ENCODE results near the gene FGF14.

DNA sequence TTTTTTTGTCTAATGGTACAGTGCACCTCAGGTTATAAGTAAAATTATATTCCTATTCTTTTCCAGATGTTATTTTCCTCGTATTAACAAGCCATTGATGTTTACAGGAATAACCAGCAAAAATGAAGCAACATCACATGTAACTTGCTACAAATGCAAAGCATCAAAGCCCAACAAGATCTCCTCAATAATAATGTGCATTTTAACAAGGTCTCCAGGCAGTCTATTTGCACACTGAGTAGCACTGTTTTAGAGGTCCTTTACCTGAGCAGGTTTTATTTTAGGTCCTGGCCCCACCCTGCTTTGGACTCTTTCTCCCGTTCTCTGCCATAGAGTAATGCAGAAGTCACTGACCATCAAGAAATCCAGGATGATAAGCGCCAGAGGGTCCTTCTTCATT lies 298.4 kb downstream of the FGF14 start:
- TF ChIP-seq, protein P1, sequence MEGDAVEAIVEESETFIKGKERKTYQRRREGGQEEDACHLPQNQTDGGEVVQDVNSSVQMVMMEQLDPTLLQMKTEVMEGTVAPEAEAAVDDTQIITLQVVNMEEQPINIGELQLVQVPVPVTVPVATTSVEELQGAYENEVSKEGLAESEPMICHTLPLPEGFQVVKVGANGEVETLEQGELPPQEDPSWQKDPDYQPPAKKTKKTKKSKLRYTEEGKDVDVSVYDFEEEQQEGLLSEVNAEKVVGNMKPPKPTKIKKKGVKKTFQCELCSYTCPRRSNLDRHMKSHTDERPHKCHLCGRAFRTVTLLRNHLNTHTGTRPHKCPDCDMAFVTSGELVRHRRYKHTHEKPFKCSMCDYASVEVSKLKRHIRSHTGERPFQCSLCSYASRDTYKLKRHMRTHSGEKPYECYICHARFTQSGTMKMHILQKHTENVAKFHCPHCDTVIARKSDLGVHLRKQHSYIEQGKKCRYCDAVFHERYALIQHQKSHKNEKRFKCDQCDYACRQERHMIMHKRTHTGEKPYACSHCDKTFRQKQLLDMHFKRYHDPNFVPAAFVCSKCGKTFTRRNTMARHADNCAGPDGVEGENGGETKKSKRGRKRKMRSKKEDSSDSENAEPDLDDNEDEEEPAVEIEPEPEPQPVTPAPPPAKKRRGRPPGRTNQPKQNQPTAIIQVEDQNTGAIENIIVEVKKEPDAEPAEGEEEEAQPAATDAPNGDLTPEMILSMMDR (conservative IDR thresholded peaks at IDR 0.05), result no peak
- no peak for TF ChIP-seq ZFX (IDR thresholded peaks at IDR 0.05)

Measured in C4-2B (cell line).